ENCODE measurements around the gene PRR15L. TPM values are rescaled to one million over a fixed set of nuclear protein-coding genes. Genes with fewer than 3 reads are reported as not detected.

The PRR15L gene
- polyA plus RNA-seq, 3 donors = not detected

- no peak overlapping the region for H3K4me2 ChIP-seq (replicated peaks; ENCODE audit: extremely low read depth, low read length, poor library complexity, severe bottlenecking)
- Mint-ChIP-seq H3K36me3 (peaks cover 0 to under 1% of the 10 kb centered on the region in 2 donors), H3K4me1 (peaks cover 14% of the 10 kb centered on the region), H3K4me3 (no peak overlapping the region), H3K9me3 (no peaks in the 10 kb centered on the region), H3K27me3 (ENCODE audit: low read depth in 3 of 3) (peaks cover 2 to 9% (median 4%) of the 10 kb centered on the region in 3 donors), H3K27ac (no peak overlapping the region)
- H3K27me3 ChIP-seq (ENCODE audit: control insufficient read depth in 2 of 2, insufficient read depth in 2 of 2, low read length in 2 of 2) = no peaks in the 10 kb centered on the region
- TF ChIP-seq CTCF (IDR thresholded peaks at IDR 0.05) = no peak
- DNase-seq = no peak
- H4K20me1 ChIP-seq (ENCODE audit: insufficient read depth, low read length) = no peaks in the 10 kb centered on the region
- H3K9ac ChIP-seq (ENCODE audit: insufficient read depth, low read length, poor library complexity, severe bottlenecking) = no peak overlapping the region
- peaks cover 10 to 13% of the 10 kb centered on the region in 2 donors for H3K4me1 ChIP-seq (ENCODE audit: control insufficient read depth in 1 of 2, insufficient read depth in 2 of 2, low read length in 2 of 2)
- no peak overlapping the region for H3K27ac ChIP-seq (ENCODE audit: low read depth in 1 of 2, low read length in 2 of 2)
- intact Hi-C loops (cut with micrococcal nuclease) = no loop called here
- no peak overlapping the region for H3K4me3 ChIP-seq (replicated peaks in 1 of 3; ENCODE audit: low read depth in 2 of 3, low read length in 3 of 3)
- no peaks in the 10 kb centered on the region for H3K36me3 ChIP-seq (replicated peaks in 1 of 2; ENCODE audit: control insufficient read depth in 1 of 2, insufficient read depth in 2 of 2, low read length in 2 of 2)
- H3K9me3 ChIP-seq (replicated peaks in 1 of 2; ENCODE audit: control insufficient read depth in 1 of 2, insufficient read depth in 1 of 2, low read length in 2 of 2) = no peaks in the 10 kb centered on the region
- no peak overlapping the region for H2AFZ ChIP-seq (ENCODE audit: insufficient read depth, low read depth, low read length, poor library complexity, severe bottlenecking)
- 100% methylated on average over 1 of the region's 4 CpGs for WGBS (ENCODE audit: insufficient coverage)
- H3K79me2 ChIP-seq (ENCODE audit: insufficient read depth, low read length) = no peaks in the 10 kb centered on the region
Observed at GRCh38 chr17:47994724-47995123, 37.0 kb upstream of the PRR15L start.

GRCh38 chr17:47993964-47994363, 36.3 kb upstream of the PRR15L start:
- intact Hi-C loops (cut with micrococcal nuclease) = no loop called here
- H3K4me3 Mint-ChIP-seq = no peak overlapping the region
- Histone ChIP-seq H3K4me1 (ENCODE audit: control insufficient read depth in 1 of 2, insufficient read depth in 2 of 2, low read length in 2 of 2) (peaks cover 6 to 8% of the 10 kb centered on the region in 2 donors), H3K9ac (ENCODE audit: insufficient read depth, low read length, poor library complexity, severe bottlenecking) (no peak overlapping the region), H4K20me1 (ENCODE audit: insufficient read depth, low read length) (no peaks in the 10 kb centered on the region), H2AFZ (ENCODE audit: insufficient read depth, low read depth, low read length, poor library complexity, severe bottlenecking) (no peak overlapping the region), H3K4me2 (replicated peaks; ENCODE audit: extremely low read depth, low read length, poor library complexity, severe bottlenecking) (no peak overlapping the region), H3K27me3 (ENCODE audit: control insufficient read depth in 2 of 2, insufficient read depth in 2 of 2, low read length in 2 of 2) (no peaks in the 10 kb centered on the region), H3K27ac (ENCODE audit: low read depth in 1 of 2, low read length in 2 of 2) (no peak overlapping the region), H3K79me2 (ENCODE audit: insufficient read depth, low read length) (no peaks in the 10 kb centered on the region), H3K9me3 (replicated peaks in 1 of 2; ENCODE audit: control insufficient read depth in 1 of 2, insufficient read depth in 1 of 2, low read length in 2 of 2) (no peaks in the 10 kb centered on the region), H3K36me3 (replicated peaks in 1 of 2; ENCODE audit: control insufficient read depth in 1 of 2, insufficient read depth in 2 of 2, low read length in 2 of 2) (no peaks in the 10 kb centered on the region), H3K4me3 (replicated peaks in 1 of 3; ENCODE audit: low read depth in 2 of 3, low read length in 3 of 3) (no peak overlapping the region)
- H3K27me3 Mint-ChIP-seq (ENCODE audit: low read depth in 3 of 3) = peaks cover 2 to 9% (median 4%) of the 10 kb centered on the region in 3 donors
- no peaks in the 10 kb centered on the region for H3K9me3 Mint-ChIP-seq
- no peak overlapping the region for H3K27ac Mint-ChIP-seq
- DNase-seq = no peak
- peaks cover 0 to 2% of the 10 kb centered on the region in 2 donors for H3K36me3 Mint-ChIP-seq
- 100% methylated on average over 2 of the region's 5 CpGs for WGBS (ENCODE audit: insufficient coverage)
- TF ChIP-seq CTCF (IDR thresholded peaks at IDR 0.05) = no peak
- peaks cover 9% of the 10 kb centered on the region for H3K4me1 Mint-ChIP-seq
